Upper lobe of left lung (tissue), 4 donors: ENCODE data around the gene CTCFL.

ENCODE experiments used
- EP300 ChIP-seq, 4 donors: sonication (generic); formaldehyde crosslinking; IDR thresholded peaks; one replicate each; pipeline ENCODE4 v1.5.1; 2017; ENCODE audit warnings: antibody characterized with exemption in 4 of 4, control low read depth in 2 of 4
- POLR2AphosphoS5 ChIP-seq, 2 donors: sonication (generic); formaldehyde crosslinking; IDR thresholded peaks; one replicate each; pipeline ENCODE4 v1.5.1; 2017; ENCODE audit warnings: antibody characterized with exemption in 2 of 2

- no peak for TF ChIP-seq POLR2AphosphoS5 (IDR thresholded peaks at IDR 0.05)
- no peak for TF ChIP-seq EP300 (IDR thresholded peaks at IDR 0.05)
Observed at GRCh38 chr20:57524511-57525176, at the start of gene CTCFL.
